H1 (cell line): Measurements from ENCODE around the gene MBD3L4. TPM values are rescaled to one million over a fixed set of nuclear protein-coding genes. Genes with fewer than 3 reads are reported as not detected.

ENCODE experiments used
- CTCF ChIA-PET: fragments of 300-600 bp; sonication (Branson Sonifier 250); formaldehyde crosslinking; loops from one replicate; lab custom pipeline; 2021; ENCODE audit not compliant: partially characterized antibody; lab: Charles Lee
- POLR2A ChIA-PET: fragments of 300-600 bp; sonication (Branson Sonifier 250); formaldehyde crosslinking; loops from one replicate; lab custom pipeline; 2021; ENCODE audit warnings: inconsistent platforms; ENCODE audit not compliant: partially characterized antibody; lab: Charles Lee
- DNase-seq, 2 experiments: peaks; one replicate each; pipeline versions ENCODE4 v3.0.0 to v3.0.0-alpha.2; 2010 to 2022; ENCODE audit warnings: low spot score in 2 of 2, low read depth in 1 of 2, mixed read lengths in 1 of 2
- FAIRE-seq: peaks from 2 replicates; lab custom pipeline; 2011; peaks lifted over from hg19 to GRCh38; lab: Jason Lieb, UNC
- H2AFZ ChIP-seq: 2 replicates; pipeline ENCODE4 v1.8.1; 2012; ENCODE audit warnings: low read length, inconsistent platforms
- H2AK5ac ChIP-seq: 2 replicates; pipeline ENCODE4 v1.6.1; 2013; ENCODE audit warnings: low read depth, low read length
- H2BK120ac ChIP-seq: replicated peaks from 2 replicates; pipeline ENCODE3; 2013; ENCODE audit warnings: low read depth, low read length, inconsistent platforms
- H2BK12ac ChIP-seq: 2 replicates; pipeline ENCODE4 v1.6.1; 2013; ENCODE audit warnings: low read depth, low read length
- H2BK15ac ChIP-seq: 2 replicates; pipeline ENCODE4 v1.6.1; 2013; ENCODE audit warnings: low read length
- H2BK20ac ChIP-seq: 2 replicates; pipeline ENCODE4 v1.6.1; 2013; ENCODE audit warnings: low read length
- H2BK5ac ChIP-seq: 2 replicates; pipeline ENCODE4 v1.6.1; 2013; ENCODE audit warnings: low read depth, low read length
- H3K14ac ChIP-seq: 2 replicates; pipeline ENCODE4 v1.6.1; 2013; ENCODE audit warnings: inconsistent platforms; ENCODE audit not compliant: insufficient read length
- H3K18ac ChIP-seq: 2 replicates; pipeline ENCODE4 v1.6.1; 2013; ENCODE audit warnings: low read length; ENCODE audit errors: extremely low read depth
- H3K23ac ChIP-seq: 2 replicates; pipeline ENCODE4 v1.6.1; 2013; ENCODE audit warnings: inconsistent platforms; ENCODE audit not compliant: insufficient read length
- H3K23me2 ChIP-seq: 2 replicates; pipeline ENCODE4 v1.6.1; 2013; ENCODE audit warnings: low read depth, low read length
- H3K27ac ChIP-seq: 2 replicates; pipeline ENCODE4 v1.6.1; 2011; ENCODE audit warnings: low read depth, low read length, inconsistent platforms
- H3K27me3 ChIP-seq, 4 experiments: replicated peaks in 1 of 4; 1 replicate in 1 of 4; 2 replicates in 3 of 4; pipeline versions ENCODE4 v1.6.1 to v1.8.1; 2011 to 2013; ENCODE audit warnings: low read length in 3 of 4, mild to moderate bottlenecking in 3 of 4, inconsistent platforms in 2 of 4, mixed read lengths in 2 of 4, moderate library complexity in 1 of 4; ENCODE audit not compliant: control insufficient read depth in 3 of 4, insufficient read depth in 3 of 4; ENCODE audit errors: extremely low read depth in 1 of 4
- H3K36me3 ChIP-seq, 4 experiments: 2 replicates each; pipeline versions ENCODE4 v1.6.1 to v1.8.1; 2011 to 2013; ENCODE audit warnings: mild to moderate bottlenecking in 4 of 4, low read length in 3 of 4, moderate library complexity in 2 of 4, control low read depth in 1 of 4, inconsistent platforms in 1 of 4; ENCODE audit not compliant: insufficient read depth in 4 of 4, control insufficient read depth in 2 of 4
- H3K4ac ChIP-seq: replicated peaks from 2 replicates; pipeline ENCODE3; 2013; ENCODE audit warnings: low read length, low read depth, mixed read lengths, inconsistent platforms; ENCODE audit not compliant: insufficient read length
- H3K4me1 ChIP-seq, 4 experiments: replicated peaks in 1 of 4; 1 replicate in 1 of 4; 2 replicates in 3 of 4; pipeline versions ENCODE4 v1.6.1 to v1.8.1; 2011 to 2013; ENCODE audit warnings: low read length in 3 of 4, inconsistent platforms in 2 of 4, mixed read lengths in 1 of 4; ENCODE audit not compliant: insufficient read depth in 4 of 4, control insufficient read depth in 3 of 4
- H3K4me2 ChIP-seq, 2 experiments: 2 replicates each; pipeline versions ENCODE4 v1.6.1 to v1.8.1; 2011 to 2013; ENCODE audit warnings: low read depth in 2 of 2, low read length in 2 of 2, control low read depth in 1 of 2, inconsistent platforms in 1 of 2, mild to moderate bottlenecking in 1 of 2; ENCODE audit not compliant: insufficient read depth in 1 of 2
- H3K4me3 ChIP-seq, 4 experiments: fragments of 200-600, 300-600 bp in 1 of 4; sonication (generic), shearing (Covaris generic), sonication (Bioruptor Twin) in 1 of 4; 2 replicates each; pipeline versions ENCODE4 v1.5.1 to v1.8.1; 2011 to 2016; ENCODE audit warnings: low read length in 4 of 4, low read depth in 3 of 4, control low read depth in 2 of 4, inconsistent platforms in 2 of 4, mild to moderate bottlenecking in 2 of 4, mixed read lengths in 1 of 4, moderate library complexity in 1 of 4; ENCODE audit not compliant: insufficient read depth in 2 of 4; ENCODE audit errors: extremely low read depth in 1 of 4
- H3K56ac ChIP-seq: replicated peaks from 2 replicates; pipeline ENCODE3; 2013; ENCODE audit warnings: low read depth, mild to moderate bottlenecking, mixed read lengths, low read length, inconsistent platforms; ENCODE audit not compliant: insufficient read length
- H3K79me1 ChIP-seq: 2 replicates; pipeline ENCODE4 v1.6.1; 2013; ENCODE audit warnings: low read depth, low read length, control low read depth
- H3K79me2 ChIP-seq, 2 experiments: 2 replicates each; pipeline versions ENCODE4 v1.6.1 to v1.8.1; 2012 to 2013; ENCODE audit warnings: low read length in 2 of 2, mild to moderate bottlenecking in 2 of 2, inconsistent platforms in 1 of 2; ENCODE audit not compliant: insufficient read depth in 2 of 2, control insufficient read depth in 1 of 2
- H3K9ac ChIP-seq, 4 experiments: replicated peaks in 1 of 4; 1 replicate in 1 of 4; 2 replicates in 3 of 4; pipeline versions ENCODE4 v1.6.1 to v1.8.1; 2011 to 2013; ENCODE audit warnings: low read depth in 3 of 4, low read length in 3 of 4, control low read depth in 2 of 4, mild to moderate bottlenecking in 2 of 4, moderate library complexity in 2 of 4, inconsistent platforms in 1 of 4; ENCODE audit errors: extremely low read depth in 1 of 4
- H3K9me3 ChIP-seq, 2 experiments: 2 replicates each; pipeline versions ENCODE4 v1.6.1 to v1.8.1; 2012 to 2013; ENCODE audit warnings: mild to moderate bottlenecking in 2 of 2, moderate library complexity in 2 of 2, control low read depth in 1 of 2, inconsistent platforms in 1 of 2, low read depth in 1 of 2, low read length in 1 of 2, mixed read lengths in 1 of 2; ENCODE audit not compliant: insufficient read depth in 2 of 2
- H4K20me1 ChIP-seq, 2 experiments: replicated peaks in 1 of 2; 2 replicates each; pipeline versions ENCODE3 to v1.8.1; 2011 to 2013; ENCODE audit warnings: inconsistent platforms in 2 of 2, low read length in 2 of 2, mild to moderate bottlenecking in 1 of 2; ENCODE audit not compliant: insufficient read depth in 2 of 2, control insufficient read depth in 1 of 2
- H4K5ac ChIP-seq: 2 replicates; pipeline ENCODE4 v1.6.1; 2013; ENCODE audit warnings: low read length, low read depth, mixed read lengths, inconsistent platforms; ENCODE audit not compliant: insufficient read length
- H4K8ac ChIP-seq: 2 replicates; pipeline ENCODE4 v1.8.0; 2013; ENCODE audit warnings: mild to moderate bottlenecking, moderate library complexity, low read length, inconsistent platforms; ENCODE audit not compliant: insufficient read depth; ENCODE audit errors: extremely low read depth
- H4K91ac ChIP-seq: replicated peaks from 2 replicates; pipeline ENCODE3; 2013; ENCODE audit warnings: low read length, mixed read lengths, inconsistent platforms; ENCODE audit not compliant: insufficient read length
- EZH2 ChIP-seq: fragments of 200-600 bp; sonication (generic); IDR thresholded peaks from 2 replicates; pipeline ENCODE4 v1.7.1; 2012; ENCODE audit warnings: low read depth, mild to moderate bottlenecking, moderate library complexity, low read length, inconsistent platforms; ENCODE audit not compliant: severe bottlenecking
- GABPA ChIP-seq: IDR thresholded peaks from 2 replicates; pipeline ENCODE4 v1.6.1; 2011; ENCODE audit warnings: mild to moderate bottlenecking, low read length, moderate library complexity, borderline replicate concordance; ENCODE audit not compliant: insufficient read depth
- GTF2F1 ChIP-seq: IDR thresholded peaks from 2 replicates; pipeline ENCODE4 v1.6.1; 2012; ENCODE audit warnings: low read depth, low read length, improper control_type of control experiment, borderline replicate concordance
- HDAC6 ChIP-seq: IDR thresholded peaks from one replicate; pipeline ENCODE4 v1.7.1; 2012; ENCODE audit warnings: low read depth, mild to moderate bottlenecking, inconsistent platforms, low read length, moderate library complexity
- KDM1A ChIP-seq: fragments of 200-600, 300-600 bp; sonication (generic); IDR thresholded peaks from 2 replicates; pipeline ENCODE4 v1.7.1; 2016; ENCODE audit warnings: mild to moderate bottlenecking, low read length, borderline replicate concordance
- KDM4A ChIP-seq: IDR thresholded peaks from one replicate; pipeline ENCODE4 v1.7.1; 2012; ENCODE audit warnings: low read depth, mild to moderate bottlenecking, moderate library complexity, low read length, inconsistent platforms; ENCODE audit not compliant: severe bottlenecking
- PHF8 ChIP-seq: fragments of 200-600 bp; sonication (generic); conservative IDR thresholded peaks from 2 replicates; pipeline ENCODE4 v1.7.1; 2012; ENCODE audit warnings: low read depth, mild to moderate bottlenecking, inconsistent platforms, low read length, moderate library complexity
- POLR2A ChIP-seq, 2 experiments: IDR thresholded peaks; 1 replicate in 1 of 2; 2 replicates in 1 of 2; pipeline ENCODE4 v1.6.1; 2011; ENCODE audit warnings: low read depth in 2 of 2, low read length in 2 of 2, mild to moderate bottlenecking in 2 of 2; ENCODE audit errors: control extremely low read depth in 1 of 2
- POLR2AphosphoS5 ChIP-seq: IDR thresholded peaks from 2 replicates; pipeline ENCODE4 v1.6.1; 2011; ENCODE audit warnings: low read depth, low read length
- SAP30 ChIP-seq: fragments of 300-600 bp; sonication (generic); IDR thresholded peaks from 2 replicates; pipeline ENCODE4 v1.7.1; 2012; ENCODE audit warnings: low read length, moderate library complexity, mild to moderate bottlenecking, inconsistent platforms; ENCODE audit not compliant: insufficient read depth, insufficient replicate concordance
- SIRT6 ChIP-seq: IDR thresholded peaks from one replicate; pipeline ENCODE4 v1.7.1; 2012; ENCODE audit warnings: low read length, inconsistent platforms
- SP1 ChIP-seq: IDR thresholded peaks from 2 replicates; pipeline ENCODE4 v1.6.1; 2011; ENCODE audit warnings: low read depth, low read length
- TEAD4 ChIP-seq: IDR thresholded peaks from 2 replicates; pipeline ENCODE4 v1.6.1; 2012; ENCODE audit warnings: low read depth, low read length, inconsistent platforms, mixed read lengths
- WGBS, 2 experiments: shearing (Covaris generic) in 1 of 2; methylation state at CpG; one replicate each; pipeline versions ENCODE4 v1.1.6 to v1.1.7; 2013 to 2015; ENCODE audit warnings: low lambda C conversion rate in 2 of 2, mixed read lengths in 2 of 2, inconsistent platforms in 1 of 2, low coverage in 1 of 2, missing lambda C conversion rate in 1 of 2; ENCODE audit not compliant: insufficient replicate concordance in 2 of 2, insufficient coverage in 1 of 2, insufficient read length in 1 of 2; ENCODE audit errors: extremely low coverage in 1 of 2, missing lambda C conversion rate in 1 of 2; 5-methylcytosine and 5-hydroxymethylcytosine counted together
- polyA plus RNA-seq, 7 experiments: library from polyadenylated mRNA; depleted of rRNA in 3 of 7; stranded (reverse) in 5 of 7; unstranded in 2 of 7; fragments of >200 nt in 5 of 7; fragments of 200-250 nt in 2 of 7; gene quantifications; 1 replicate in 5 of 7; 2 replicates in 1 of 7; 4 replicates in 1 of 7; pipeline versions ENCODE4 v1.2.1 to v1.2.3, GENCODE V29; 2011 to 2013; ENCODE audit warnings: missing spikeins in 2 of 7, mixed read lengths in 2 of 7
- total RNA-seq: library from RNA; stranded (reverse); fragmentation: NEBNext Ultra II Directional; extraction: Animal tissue kit (Norgen Biotek cat#: 25700); gene quantifications from 2 replicates; pipeline ENCODE4 v1.2.1, GENCODE V29; 2021

MBD3L4 gene
- total and polyA plus RNA-seq, 2 of the 8 experiments (the other 6 are each of a cell fraction or from before 2014, with no cell fraction given), result not detected

DNA sequence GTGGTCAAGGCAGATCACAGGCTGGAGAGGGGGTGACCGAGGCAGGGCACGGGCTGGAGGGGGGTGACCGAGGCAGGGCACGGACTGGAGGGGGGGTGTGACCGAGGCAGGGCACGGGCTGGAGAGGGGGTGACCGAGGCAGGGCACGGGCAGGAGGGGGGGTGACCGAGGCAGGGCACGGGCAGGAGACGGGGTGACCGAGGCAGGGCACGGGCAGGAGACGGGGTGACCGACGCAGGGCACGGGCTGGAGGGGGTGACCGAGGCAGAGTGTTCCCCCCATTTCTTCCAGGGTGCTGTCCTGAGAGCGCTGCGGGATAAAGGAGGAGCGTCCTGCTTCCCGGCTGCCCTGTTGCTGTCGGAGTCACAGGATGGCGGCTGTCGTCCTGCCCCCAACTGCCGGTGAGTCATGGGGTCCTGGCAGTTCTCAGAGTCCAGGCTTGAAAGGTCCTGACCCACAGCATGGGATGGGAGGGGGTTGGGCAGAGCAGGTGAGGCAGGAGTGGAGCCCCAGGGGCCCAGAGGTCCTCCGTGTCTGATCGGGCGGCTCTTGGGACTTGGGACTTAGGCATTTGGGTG is 34.8 kb upstream of the MBD3L4 start:
- FAIRE-seq, result no peak
- CTCF ChIA-PET, result no interaction called here
- 97% methylated on average over 6 of the region's 29 CpGs; no CpG with 5 or more reads in 1 of the 2 experiments for WGBS, 2 experiments

More for the DNA sequence above, 34.8 kb upstream of the MBD3L4 start:
- Histone ChIP-seq H4K91ac (no peak overlapping the region), H3K18ac (no peak overlapping the region), H3K4me3 (no peak overlapping the region)
- TF ChIP-seq EZH2 (no peak), PHF8 (no peak), SP1 (no peak), GABPA (no peak), GTF2F1 (no peak), POLR2A (IDR thresholded peaks at IDR 0.05; ENCODE audit: control extremely low read depth in 1 of 2, low read depth in 2 of 2, low read length in 2 of 2) (no peak), TEAD4 (no peak), KDM1A (no peak), HDAC6 (no peak), SIRT6 (no peak), SAP30 (no peak), KDM4A (no peak), POLR2AphosphoS5 (no peak)
- TF ChIP-seq, all 59 proteins: peak for 0
- H3K79me2 ChIP-seq, result peaks cover 0 to 8% of the 10 kb centered on the region in 2 experiments; a peak in 2 of 4 replicates
- no peak overlapping the region for H4K5ac ChIP-seq
- H3K79me1 ChIP-seq, result no peaks in the 10 kb centered on the region
- H3K56ac ChIP-seq, result no peak overlapping the region
- H4K8ac ChIP-seq, result no peak overlapping the region
- peaks cover 17 to 74% (median 50%) of the 10 kb centered on the region in 4 experiments for H3K36me3 ChIP-seq
- H3K27ac ChIP-seq, result no peak overlapping the region
- H2BK120ac ChIP-seq, result no peak overlapping the region
- H3K9ac ChIP-seq, result no peak overlapping the region
- H4K20me1 ChIP-seq, result no peaks in the 10 kb centered on the region
- no peak overlapping the region for H3K14ac ChIP-seq
- H2BK5ac ChIP-seq, result no peak overlapping the region
- H2AK5ac ChIP-seq, result no peak overlapping the region
- H2AFZ ChIP-seq, result no peak overlapping the region
- H3K4ac ChIP-seq, result no peak overlapping the region
- no peaks in the 10 kb centered on the region for H3K27me3 ChIP-seq
- no peak for DNase-seq
- H2BK12ac ChIP-seq, result no peak overlapping the region
- no peak overlapping the region for H3K4me2 ChIP-seq
- no peaks in the 10 kb centered on the region for H3K23me2 ChIP-seq
- POLR2A ChIA-PET, result interaction anchor here (1.4 kb wide), 1 partner anchor 12 kb away, joined by 3 read pairs; no protein-coding TSS in a partner anchor
- H3K23ac ChIP-seq, result no peak overlapping the region
- no peak overlapping the region for H2BK15ac ChIP-seq
- H2BK20ac ChIP-seq, result no peak overlapping the region
- H3K4me1 ChIP-seq, result no peaks in the 10 kb centered on the region
- peaks cover 21 to 37% of the 10 kb centered on the region in 2 experiments for H3K9me3 ChIP-seq
